HepG2 (cell line): ENCODE measurements around the gene FBXW8. TPM values are rescaled to one million over a fixed set of nuclear protein-coding genes. Genes with fewer than 3 reads are reported as not detected.

Experiments used
- ATAC-seq: fragments of 200-7000 bp; cut with Tn5 transposase; 3 replicates; pipeline ENCODE4 v1.9.1; 2020; ENCODE audit warnings: mild to moderate bottlenecking, moderate library complexity
- BruUV-seq: library from RNA; stranded (reverse); fragments of 400-500 nt; replicated peaks from 2 replicates; lab custom pipeline; 2021; lab: Mats Ljungman, UMichigan
- CTCF ChIA-PET: fragments of 300-600 bp; formaldehyde crosslinking; extraction: SDS; loops from one replicate; lab custom pipeline; 2021; ENCODE audit warnings: low total read pairs, inconsistent platforms, low intra/inter-chr PET ratio; lab: Yijun Ruan, JAX
- POLR2A ChIA-PET: fragments of 350-600 bp; sonication (Branson Sonifier 250); formaldehyde crosslinking; loops from one replicate; lab custom pipeline; 2020; ENCODE audit warnings: antibody characterized with exemption, inconsistent platforms; lab: Yijun Ruan, JAX
- DNase-seq: peaks from one replicate; pipeline ENCODE4 v3.0.0-alpha.2; 2015; ENCODE audit warnings: low spot score
- FAIRE-seq: peaks from 3 replicates; lab custom pipeline; 2011; peaks lifted over from hg19 to GRCh38; lab: Jason Lieb, UNC
- H2AFZ ChIP-seq: one replicate; pipeline ENCODE4 v1.6.1; 2011; ENCODE audit warnings: low read length, inconsistent platforms
- H3K27ac ChIP-seq: fragments of 300-600 bp; 3 replicates; pipeline ENCODE4 v1.8.0; 2011; ENCODE audit warnings: mixed run types, mild to moderate bottlenecking, mixed read lengths, low read length, inconsistent platforms; ENCODE audit not compliant: insufficient read depth; ENCODE audit errors: extremely low read length
- H3K27me3 ChIP-seq, 2 experiments: fragments of 200-600 bp in 1 of 2; 2 replicates in 1 of 2; 3 replicates in 1 of 2; pipeline versions ENCODE4 v1.6.0 to v1.8.0; 2011; ENCODE audit warnings: low read length in 2 of 2, mild to moderate bottlenecking in 2 of 2, moderate library complexity in 2 of 2, inconsistent platforms in 1 of 2; ENCODE audit not compliant: insufficient read depth in 2 of 2, control insufficient read depth in 1 of 2
- H3K36me3 ChIP-seq, 2 experiments: fragments of 200-600 bp in 1 of 2; replicated peaks in 1 of 2; 2 replicates in 1 of 2; 3 replicates in 1 of 2; pipeline versions ENCODE4 v1.5.1 to v1.8.0; 2011; ENCODE audit warnings: low read length in 2 of 2, inconsistent platforms in 1 of 2; ENCODE audit not compliant: insufficient read depth in 2 of 2, control insufficient read depth in 1 of 2
- H3K4me1 ChIP-seq: 2 replicates; pipeline ENCODE4 v1.5.1; 2012; ENCODE audit warnings: low read length, inconsistent platforms; ENCODE audit not compliant: insufficient read depth
- H3K4me2 ChIP-seq: 2 replicates; pipeline ENCODE4 v1.6.0; 2011; ENCODE audit warnings: low read depth, low read length, inconsistent platforms
- H3K4me3 ChIP-seq, 3 experiments: fragments of 200-600 bp in 1 of 3; sonication (generic), shearing (Covaris generic) in 1 of 3; replicated peaks in 1 of 3; 2 replicates each; pipeline ENCODE4 v1.5.1; 2011 to 2016; ENCODE audit warnings: low read length in 3 of 3, inconsistent platforms in 2 of 3, low read depth in 2 of 3, mild to moderate bottlenecking in 2 of 3, control low read depth in 1 of 3, mixed read lengths in 1 of 3; ENCODE audit not compliant: insufficient read depth in 1 of 3
- H3K79me2 ChIP-seq: one replicate; pipeline ENCODE4 v1.6.1; 2011; ENCODE audit warnings: low read length, inconsistent platforms; ENCODE audit not compliant: insufficient read depth
- H3K9ac ChIP-seq: 2 replicates; pipeline ENCODE4 v1.6.0; 2011; ENCODE audit warnings: mild to moderate bottlenecking, low read depth, low read length, inconsistent platforms; ENCODE audit not compliant: insufficient read depth
- H3K9me3 ChIP-seq: 2 replicates; pipeline ENCODE4 v1.5.1; 2012; ENCODE audit warnings: mild to moderate bottlenecking, low read length
- H4K20me1 ChIP-seq: 2 replicates; pipeline ENCODE4 v1.6.0; 2011; ENCODE audit warnings: inconsistent platforms, mild to moderate bottlenecking, low read length, moderate library complexity; ENCODE audit not compliant: insufficient read depth
- NCOA2 ChIP-seq: sonication (generic); formaldehyde crosslinking; IDR thresholded peaks from 2 replicates; pipeline ENCODE4 v1.8.0; 2022; ENCODE audit warnings: inconsistent platforms
- TBX2 ChIP-seq: sonication (generic); formaldehyde crosslinking; IDR thresholded peaks from 2 replicates; pipeline ENCODE4 v1.5.0; 2020; ENCODE audit warnings: missing genetic modification reagents, mild to moderate bottlenecking, borderline replicate concordance
- TCF12 ChIP-seq, 2 experiments: fragments of 450-650 bp in 1 of 2; sonication (generic) in 1 of 2; formaldehyde crosslinking in 1 of 2; IDR thresholded peaks; 2 replicates each; pipeline versions ENCODE4 v1.6.1 to v1.8.0; 2017 to 2022; ENCODE audit warnings: antibody characterized with exemption in 1 of 2, mild to moderate bottlenecking in 1 of 2, missing genetic modification reagents in 1 of 2, moderate library complexity in 1 of 2
- ZNF510 ChIP-seq: sonication (generic); formaldehyde crosslinking; IDR thresholded peaks from 2 replicates; pipeline ENCODE4 v1.4.0; 2020; ENCODE audit warnings: low read depth, mild to moderate bottlenecking, missing genetic modification reagents
- ZNF512B ChIP-seq: sonication (generic); formaldehyde crosslinking; IDR thresholded peaks from 2 replicates; pipeline ENCODE4 v1.5.1; 2020; ENCODE audit warnings: missing genetic modification reagents, mild to moderate bottlenecking, borderline replicate concordance
- WGBS: methylation state at CpG from one replicate; pipeline ENCODE4 v1.1.6; 2017; ENCODE audit warnings: low lambda C conversion rate; 5-methylcytosine and 5-hydroxymethylcytosine counted together
- in situ Hi-C: cut with HindIII; loops from 2 replicates; pipeline ENCODE4 v1.10.0; 2017; ENCODE audit warnings: low pct_unique_long_range_greater_than_20kb; ENCODE audit not compliant: extremely low pct_ligation_motif_present
- intact Hi-C: fragments of 100-400 bp; cut with micrococcal nuclease; formaldehyde crosslinking; loops from one replicate; pipeline ENCODE4 v1.10.0; 2022; ENCODE audit not compliant: unreplicated experiment
- polyA plus RNA-seq, 8 experiments: library from polyadenylated mRNA; depleted of rRNA in 3 of 8; stranded (reverse) in 7 of 8; unstranded in 1 of 8; fragments of >200 nt; fragmentation: Illumina TruSeq in 4 of 8; extraction: Trizol in 4 of 8; gene quantifications; 2 replicates each; pipeline versions ENCODE4 v1.2.1 to v1.2.3, GENCODE V29; 2011 to 2016; ENCODE audit warnings: low read depth in 4 of 8, missing spikeins in 1 of 8, mixed read lengths in 1 of 8; ENCODE audit not compliant: insufficient read depth in 1 of 8
- total RNA-seq, 5 experiments: library from RNA; depleted of rRNA; stranded (reverse); fragments of >200 nt; fragmentation: Illumina TruSeq; extraction: Trizol; gene quantifications; 2 replicates each; pipeline ENCODE4 v1.2.3, GENCODE V29; 2016; ENCODE audit warnings: low read depth in 1 of 5

The FBXW8 gene
- total and polyA plus RNA-seq, 2 of the 13 experiments (the other 11 are each of a cell fraction or from before 2014, with no cell fraction given), result 5.1 to 5.9 TPM

GRCh38 chr12:116919247-116919661 is 8.5 kb downstream of the FBXW8 start:
- CTCF ChIA-PET, result no interaction called here
- Histone ChIP-seq H3K27me3 (no peaks in the 10 kb centered on the region), H3K79me2 (no peaks in the 10 kb centered on the region), H3K27ac (no peak overlapping the region), H4K20me1 (peaks cover 7% of the 10 kb centered on the region; the same call in 1 of the 2 replicates), H3K9ac (no peak overlapping the region), H3K4me1 (peaks cover 56% of the 10 kb centered on the region), H3K4me2 (no peak overlapping the region), H3K4me3 (no peak overlapping the region), H3K9me3 (no peaks in the 10 kb centered on the region)
- ATAC-seq (no peak), FAIRE-seq (no peak), DNase-seq (no peak)
- no TSS peak for BruUV-seq
- POLR2A ChIA-PET, result no interaction called here
- intact Hi-C loops (loop anchor here (10.0 kb wide), 1 partner anchor 184 kb away; the partner anchor contains the start of genes RNFT2 and SPRING1), in situ Hi-C loops (loop anchor here (10.0 kb wide), 1 partner anchor 214 kb away; no protein-coding TSS in a partner anchor)
- TF ChIP-seq ZNF512B (no peak), TCF12 (IDR thresholded peaks at IDR 0.05) (no peak), TCF12 (CRISPR knock-in tag; IDR thresholded peaks at IDR 0.05) (no peak), NCOA2 (CRISPR knock-in tag) (no peak), ZNF510 (CRISPR knock-in tag) (no peak), TBX2 (no peak)
- TF ChIP-seq, all 625 proteins: peak for 0
- H2AFZ ChIP-seq, result no peak overlapping the region
- 94% methylated on average over 4 of the region's 4 CpGs for WGBS
- no peaks in the 10 kb centered on the region; a peak in 2 of 5 replicates for H3K36me3 ChIP-seq
